GM21723 (cell line): ENCODE data around the gene DENND1B.

Experiments
- ATAC-seq: cut with Tn5 transposase; IDR thresholded peaks from one replicate; pipeline ENCODE4 v1.9.1; 2021; ENCODE audit warnings: mild to moderate bottlenecking, moderate library complexity; ENCODE audit not compliant: unreplicated experiment

Gene DENND1B

DNA sequence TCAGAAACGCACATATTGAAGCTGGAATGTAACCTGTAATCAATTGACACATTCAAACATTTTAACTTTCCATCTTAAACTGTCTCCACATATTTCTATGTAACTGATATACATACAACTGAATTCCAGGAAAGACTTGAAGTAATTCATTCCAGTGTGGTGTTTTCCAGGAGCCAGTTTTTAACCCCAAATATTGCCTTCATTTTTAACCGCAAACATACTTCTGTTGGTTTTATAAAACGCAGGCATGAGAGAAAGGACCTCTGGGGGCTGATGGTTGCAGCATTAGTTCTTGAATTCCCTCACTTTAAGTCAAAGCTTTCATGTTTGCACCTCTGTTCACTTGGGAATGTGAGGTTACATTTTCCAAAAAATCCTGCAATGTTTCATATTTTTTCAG lies 303.1 kb downstream of the DENND1B start:
- ATAC-seq = no peak

DNA sequence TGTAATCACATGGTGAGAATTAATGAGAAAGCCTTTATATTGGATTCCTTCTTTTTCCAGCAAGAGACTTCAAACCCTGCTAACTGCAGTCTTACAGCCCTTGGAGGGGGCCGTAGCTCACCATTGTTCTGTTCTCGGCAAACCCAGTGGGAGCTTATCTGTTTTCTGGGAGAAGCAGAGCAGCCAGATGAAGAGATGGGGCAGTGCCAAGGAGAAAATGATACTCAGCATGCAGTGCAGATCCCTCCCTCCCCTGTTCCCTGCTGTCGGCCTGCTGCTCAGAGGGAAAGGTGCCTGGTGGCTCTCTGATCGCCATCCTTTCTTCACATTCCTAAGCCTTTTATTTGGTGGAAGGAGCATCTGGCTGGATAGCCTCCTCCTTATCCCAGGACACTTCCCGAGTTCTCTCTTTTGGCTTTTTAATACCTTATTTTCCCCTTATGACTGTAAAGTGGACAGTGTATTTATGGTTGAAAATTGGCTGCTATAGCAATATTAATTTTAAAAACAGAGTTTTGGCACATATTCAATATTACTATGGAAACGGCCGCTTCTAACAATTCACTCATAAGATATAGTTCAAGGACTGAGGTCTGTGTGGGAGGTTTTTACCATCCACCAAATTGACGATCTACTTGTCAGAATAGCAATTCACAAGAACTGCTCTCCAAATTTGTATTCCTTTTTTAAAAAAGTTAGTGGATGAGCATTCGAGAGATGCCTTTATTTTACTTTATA lies 303.9 kb downstream of the DENND1B start:
- no peak for ATAC-seq

- ATAC-seq = no peak
These were observed 304.9 kb downstream of the DENND1B start for GRCh38 chr1:197470330-197470729.

DNA sequence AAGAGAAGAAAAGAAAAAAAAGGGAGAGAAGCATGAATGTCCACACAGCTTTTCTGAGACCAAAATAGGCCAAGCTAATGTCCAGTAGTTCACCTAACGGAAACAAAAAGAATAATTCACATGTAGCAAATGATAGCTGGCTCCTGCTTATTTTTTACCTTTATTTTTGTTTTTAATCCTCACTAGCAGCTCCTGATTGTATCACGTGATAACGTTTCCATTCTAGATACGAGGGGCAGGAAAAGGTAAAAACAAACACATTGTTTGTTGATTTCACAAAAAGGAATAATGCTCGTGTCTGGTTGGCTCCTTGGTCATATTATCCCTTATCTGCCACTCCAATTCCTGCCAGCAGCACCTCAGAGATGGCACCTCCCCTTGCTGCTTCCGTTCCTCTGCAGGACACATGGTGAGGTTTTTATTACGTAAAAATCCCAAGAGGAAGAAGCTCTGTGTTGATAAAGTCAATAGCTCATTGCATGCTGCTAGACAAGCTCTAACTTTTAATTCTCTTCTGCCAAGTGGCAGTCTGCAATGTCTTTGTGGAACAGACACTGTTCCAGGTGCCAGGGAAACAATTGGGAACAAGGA lies 305.6 kb downstream of the DENND1B start:
- no peak for ATAC-seq

DNA sequence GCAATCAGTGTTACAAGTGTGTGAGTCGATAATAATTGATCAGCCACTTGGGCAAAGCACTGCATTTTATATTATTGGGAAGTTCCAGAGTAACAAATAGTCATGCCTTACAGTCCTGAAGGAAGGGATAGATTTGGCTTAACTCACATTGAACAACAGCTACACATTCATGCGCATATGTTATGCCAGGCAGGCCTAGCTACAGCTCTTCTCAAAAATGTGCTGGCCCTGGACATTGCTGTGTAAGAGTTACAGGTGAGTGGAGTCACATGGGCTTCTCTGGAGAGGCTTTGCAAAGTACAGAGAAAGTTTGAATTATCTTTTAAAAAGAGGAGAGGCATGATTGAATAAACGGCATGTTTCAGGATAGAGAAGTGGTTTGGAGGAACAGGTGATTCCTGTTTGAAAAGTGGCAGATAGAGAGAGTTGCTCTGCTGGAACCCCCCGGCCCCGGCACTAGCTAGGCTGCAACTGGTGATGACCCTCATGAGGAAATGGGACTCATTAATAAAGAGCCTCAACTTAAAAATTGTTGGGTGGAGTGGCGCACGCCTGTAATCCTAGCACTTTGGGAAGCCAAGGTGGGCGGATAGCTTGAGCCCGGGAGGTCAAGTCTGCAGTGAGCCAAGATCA lies 306.6 kb downstream of the DENND1B start:
- no peak for ATAC-seq

GRCh38 chr1:197467881-197468280 lies 307.4 kb downstream of the DENND1B start:
- no peak for ATAC-seq

DNA sequence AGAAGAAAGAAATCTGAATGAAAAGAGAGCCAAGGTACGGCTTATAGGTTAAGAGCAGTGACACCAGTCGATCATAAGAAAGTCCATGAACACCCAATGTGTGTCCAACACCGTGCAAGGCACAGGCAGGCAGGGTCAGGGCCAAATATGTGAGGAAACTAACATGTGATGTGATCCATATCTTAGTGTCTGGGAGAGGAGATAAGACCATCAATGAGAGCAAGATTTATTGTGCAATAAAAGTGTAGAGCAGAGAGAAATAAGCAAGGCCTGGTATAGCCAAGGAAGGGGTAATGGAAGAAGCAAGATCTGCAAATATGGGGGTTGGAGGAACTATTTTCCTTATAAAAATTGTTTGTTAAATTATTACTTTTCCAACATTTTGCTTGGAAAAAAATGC lies 308.5 kb downstream of the DENND1B start:
- ATAC-seq = no peak

GRCh38 chr1:197465528-197466327 lies 309.6 kb downstream of the DENND1B start:
- no peak for ATAC-seq

GRCh38 chr1:197464044-197464443 lies 311.2 kb downstream of the DENND1B start:
- no peak for ATAC-seq

- ATAC-seq = no peak
These were observed 312.1 kb downstream of the DENND1B start for GRCh38 chr1:197463142-197463541.

- no peak for ATAC-seq
These were observed 312.7 kb downstream of the DENND1B start for GRCh38 chr1:197462539-197462938.
